HEK293 (cell line): Measurements from ENCODE around the gene TMEM145.

Experiments
- BCL11A ChIP-seq: fragments of 450-650 bp; formaldehyde crosslinking; IDR thresholded peaks from 2 replicates; pipeline ENCODE4 v1.5.1; 2016; ENCODE audit warnings: low read depth, missing biosample characterization, missing genetic modification characterization
- HIC1 ChIP-seq: fragments of 450-650 bp; formaldehyde crosslinking; IDR thresholded peaks from 2 replicates; pipeline ENCODE4 v1.5.1; 2016; ENCODE audit warnings: missing biosample characterization, missing genetic modification characterization
- OSR2 ChIP-seq: fragments of 450-650 bp; formaldehyde crosslinking; IDR thresholded peaks from 2 replicates; pipeline ENCODE4 v1.5.1; 2016; ENCODE audit warnings: missing biosample characterization, missing genetic modification characterization
- OVOL3 ChIP-seq: fragments of 450-650 bp; formaldehyde crosslinking; IDR thresholded peaks from 2 replicates; pipeline ENCODE4 v1.5.1; 2016; ENCODE audit warnings: missing biosample characterization, missing genetic modification characterization
- REPIN1 ChIP-seq: fragments of 450-650 bp; formaldehyde crosslinking; IDR thresholded peaks from 2 replicates; pipeline ENCODE4 v1.5.1; 2017; ENCODE audit warnings: missing biosample characterization, missing genetic modification characterization, low read depth
- REST ChIP-seq: fragments of 450-650 bp; formaldehyde crosslinking; IDR thresholded peaks from 2 replicates; pipeline ENCODE4 v1.5.1; 2016; ENCODE audit warnings: missing biosample characterization, missing genetic modification characterization
- SCRT1 ChIP-seq: fragments of 450-650 bp; formaldehyde crosslinking; IDR thresholded peaks from 2 replicates; pipeline ENCODE4 v1.5.1; 2016; ENCODE audit warnings: missing biosample characterization, missing genetic modification characterization, borderline replicate concordance
- ZFP3 ChIP-seq: fragments of 450-650 bp; formaldehyde crosslinking; IDR thresholded peaks from 2 replicates; pipeline ENCODE4 v1.5.1; 2016; ENCODE audit warnings: low read depth, missing biosample characterization, missing genetic modification characterization
- ZNF132 ChIP-seq: fragments of 450-650 bp; formaldehyde crosslinking; IDR thresholded peaks from 2 replicates; pipeline ENCODE4 v1.5.1; 2017; ENCODE audit warnings: missing biosample characterization, missing genetic modification characterization, borderline replicate concordance
- ZNF155 ChIP-seq: fragments of 450-650 bp; formaldehyde crosslinking; IDR thresholded peaks from 2 replicates; pipeline ENCODE4 v1.5.1; 2016; ENCODE audit warnings: missing biosample characterization, missing genetic modification characterization
- ZNF223 ChIP-seq: fragments of 450-650 bp; formaldehyde crosslinking; IDR thresholded peaks from 2 replicates; pipeline ENCODE4 v1.5.1; 2016; ENCODE audit warnings: missing biosample characterization, missing genetic modification characterization
- ZNF292 ChIP-seq: fragments of 450-650 bp; formaldehyde crosslinking; IDR thresholded peaks from 2 replicates; pipeline ENCODE4 v1.5.1; 2016; ENCODE audit warnings: low read depth, missing biosample characterization, missing genetic modification characterization, borderline replicate concordance
- ZNF341 ChIP-seq: fragments of 450-650 bp; formaldehyde crosslinking; IDR thresholded peaks from 2 replicates; pipeline ENCODE4; 2016; ENCODE audit warnings: low read depth, missing biosample characterization, missing genetic modification characterization
- ZNF394 ChIP-seq: fragments of 450-650 bp; formaldehyde crosslinking; IDR thresholded peaks from 2 replicates; pipeline ENCODE4 v1.5.1; 2016; ENCODE audit warnings: missing biosample characterization, missing genetic modification characterization, mild to moderate bottlenecking, moderate library complexity, borderline replicate concordance
- ZNF585B ChIP-seq: fragments of 450-650 bp; formaldehyde crosslinking; IDR thresholded peaks from 2 replicates; pipeline ENCODE4 v1.5.1; 2016; ENCODE audit warnings: missing biosample characterization, missing genetic modification characterization
- ZNF596 ChIP-seq: fragments of 450-650 bp; IDR thresholded peaks from 2 replicates; pipeline ENCODE4 v1.5.0; 2018; ENCODE audit warnings: missing biosample characterization, mild to moderate bottlenecking, missing genetic modification characterization, moderate library complexity
- ZNF621 ChIP-seq: fragments of 450-650 bp; formaldehyde crosslinking; IDR thresholded peaks from 2 replicates; pipeline ENCODE4 v1.5.1; 2017; ENCODE audit warnings: missing biosample characterization, missing genetic modification characterization
- ZNF654 ChIP-seq: fragments of 450-650 bp; formaldehyde crosslinking; IDR thresholded peaks from 2 replicates; pipeline ENCODE4 v1.5.1; 2016; ENCODE audit warnings: low read depth, missing biosample characterization, missing genetic modification characterization
- ZNF660 ChIP-seq: fragments of 450-650 bp; IDR thresholded peaks from 2 replicates; pipeline ENCODE4 v1.5.1; 2018; ENCODE audit warnings: missing biosample characterization, mild to moderate bottlenecking, missing genetic modification characterization
- ZNF677 ChIP-seq: fragments of 450-650 bp; IDR thresholded peaks from 2 replicates; pipeline ENCODE4 v1.5.0; 2018; ENCODE audit warnings: missing biosample characterization, mild to moderate bottlenecking, missing genetic modification characterization, moderate library complexity
- ZSCAN16 ChIP-seq: fragments of 450-650 bp; formaldehyde crosslinking; IDR thresholded peaks from 2 replicates; pipeline ENCODE4 v1.5.1; 2016; ENCODE audit warnings: missing biosample characterization, missing genetic modification characterization
- ZSCAN30 ChIP-seq: fragments of 450-650 bp; IDR thresholded peaks from 2 replicates; pipeline ENCODE4 v1.5.1; 2018; ENCODE audit warnings: missing biosample characterization, mild to moderate bottlenecking, missing genetic modification characterization, moderate library complexity
- ZSCAN4 ChIP-seq: fragments of 450-650 bp; formaldehyde crosslinking; IDR thresholded peaks from 2 replicates; pipeline ENCODE4 v1.5.1; 2017; ENCODE audit warnings: missing biosample characterization, missing genetic modification characterization
- TF ChIP-seq, protein P1 (sequence below): fragments of 450-650 bp; formaldehyde crosslinking; IDR thresholded peaks from 2 replicates; pipeline ENCODE4 v1.5.1; 2016; ENCODE audit warnings: missing biosample characterization, missing genetic modification characterization, low read depth
- TF ChIP-seq, protein P2 (sequence below): fragments of 450-650 bp; formaldehyde crosslinking; IDR thresholded peaks from 2 replicates; pipeline ENCODE4 v1.5.1; 2016; ENCODE audit warnings: missing biosample characterization, missing genetic modification characterization
- TF ChIP-seq, protein P3 (sequence below): fragments of 450-650 bp; formaldehyde crosslinking; IDR thresholded peaks from 2 replicates; pipeline ENCODE4 v1.5.1; 2017; ENCODE audit warnings: missing biosample characterization, missing genetic modification characterization
- TF ChIP-seq, protein P4 (sequence below): fragments of 450-650 bp; formaldehyde crosslinking; optimal IDR thresholded peaks from 2 replicates; pipeline ENCODE3; 2016; ENCODE audit warnings: missing biosample characterization, mild to moderate bottlenecking, missing genetic modification characterization

Gene TMEM145

DNA sequence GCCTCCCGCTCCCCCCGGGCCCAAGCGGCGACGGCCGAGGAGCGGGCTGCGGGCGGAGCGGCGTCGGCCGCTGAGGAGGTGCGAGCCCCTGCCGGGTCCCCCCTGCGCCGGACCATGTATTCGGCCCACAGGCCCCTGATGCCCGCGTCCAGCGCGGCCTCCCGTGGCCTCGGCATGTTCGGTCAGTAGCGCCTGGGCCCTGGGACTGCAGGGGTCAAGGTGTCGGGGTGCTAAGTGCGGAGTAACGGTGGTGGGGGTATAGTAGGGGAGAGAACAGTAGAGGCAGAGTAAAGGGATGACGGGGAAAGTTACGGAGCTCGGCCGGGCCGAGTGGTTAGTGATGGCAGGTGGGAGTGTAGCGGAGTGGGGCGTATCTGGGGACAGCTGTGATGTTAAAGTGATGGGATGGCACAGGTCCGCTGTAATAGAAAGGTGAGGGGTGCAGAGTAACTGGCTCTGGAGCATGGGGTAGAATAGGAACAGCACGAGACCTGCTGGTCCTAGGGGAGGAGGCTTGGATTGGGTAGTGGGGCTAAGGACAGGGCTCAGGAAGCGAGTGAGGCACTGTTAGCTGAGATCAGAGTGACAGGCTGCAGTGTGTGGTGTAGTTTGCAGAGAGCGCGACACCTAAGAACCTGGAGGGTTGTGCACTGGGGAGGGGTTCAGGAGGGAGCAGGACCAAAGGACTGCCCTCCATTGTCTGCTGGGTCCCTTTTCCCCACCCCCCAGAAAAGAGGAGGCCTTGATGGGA, 28.3 kb upstream of the TMEM145 start (continued):
- TF ChIP-seq, protein P1, sequence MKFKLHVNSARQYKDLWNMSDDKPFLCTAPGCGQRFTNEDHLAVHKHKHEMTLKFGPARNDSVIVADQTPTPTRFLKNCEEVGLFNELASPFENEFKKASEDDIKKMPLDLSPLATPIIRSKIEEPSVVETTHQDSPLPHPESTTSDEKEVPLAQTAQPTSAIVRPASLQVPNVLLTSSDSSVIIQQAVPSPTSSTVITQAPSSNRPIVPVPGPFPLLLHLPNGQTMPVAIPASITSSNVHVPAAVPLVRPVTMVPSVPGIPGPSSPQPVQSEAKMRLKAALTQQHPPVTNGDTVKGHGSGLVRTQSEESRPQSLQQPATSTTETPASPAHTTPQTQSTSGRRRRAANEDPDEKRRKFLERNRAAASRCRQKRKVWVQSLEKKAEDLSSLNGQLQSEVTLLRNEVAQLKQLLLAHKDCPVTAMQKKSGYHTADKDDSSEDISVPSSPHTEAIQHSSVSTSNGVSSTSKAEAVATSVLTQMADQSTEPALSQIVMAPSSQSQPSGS (tag by site-specific recombination), result no peak
- TF ChIP-seq REST (tag by site-specific recombination) (no peak; the same call in 1 of the 2 replicates), OSR2 (no peak), ZNF132 (no peak), ZNF596 (tag by site-specific recombination) (no peak), ZNF654 (no peak), HIC1 (tag by site-specific recombination) (no peak), ZSCAN30 (tag by site-specific recombination) (no peak; the same call in 1 of the 2 replicates), ZNF585B (tag by site-specific recombination) (no peak), ZNF677 (tag by site-specific recombination) (no peak), ZNF223 (tag by site-specific recombination) (peak; percentile 90), ZNF155 (tag by site-specific recombination) (no peak), ZNF292 (no peak), ZNF621 (tag by site-specific recombination) (no peak), ZNF660 (no peak), ZSCAN16 (tag by site-specific recombination) (no peak), ZNF394 (tag by site-specific recombination) (no peak), ZFP3 (tag by site-specific recombination) (no peak), SCRT1 (tag by site-specific recombination) (peak; percentile 32; the same call in 1 of the 2 replicates), OVOL3 (tag by site-specific recombination) (no peak), ZSCAN4 (no peak), BCL11A (tag by site-specific recombination) (no peak), REPIN1 (tag by site-specific recombination) (peak; percentile 61; the same call in 1 of the 2 replicates), ZNF341 (peak; percentile 76)
- TF ChIP-seq, protein P2, sequence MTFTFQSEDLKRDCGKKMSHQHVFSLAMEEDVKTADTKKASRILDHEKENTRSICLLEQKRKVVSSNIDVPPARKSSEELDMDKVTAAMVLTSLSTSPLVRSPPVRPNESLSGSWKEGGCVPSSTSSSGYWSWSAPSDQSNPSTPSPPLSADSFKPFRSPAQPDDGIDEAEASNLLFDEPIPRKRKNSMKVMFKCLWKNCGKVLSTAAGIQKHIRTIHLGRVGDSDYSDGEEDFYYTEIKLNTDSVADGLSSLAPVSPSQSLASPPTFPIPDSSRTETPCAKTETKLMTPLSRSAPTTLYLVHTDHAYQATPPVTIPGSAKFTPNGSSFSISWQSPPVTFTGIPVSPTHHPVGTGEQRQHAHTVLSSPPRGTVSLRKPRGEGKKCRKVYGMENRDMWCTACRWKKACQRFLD (tag by site-specific recombination), result no peak
- TF ChIP-seq, protein P3, sequence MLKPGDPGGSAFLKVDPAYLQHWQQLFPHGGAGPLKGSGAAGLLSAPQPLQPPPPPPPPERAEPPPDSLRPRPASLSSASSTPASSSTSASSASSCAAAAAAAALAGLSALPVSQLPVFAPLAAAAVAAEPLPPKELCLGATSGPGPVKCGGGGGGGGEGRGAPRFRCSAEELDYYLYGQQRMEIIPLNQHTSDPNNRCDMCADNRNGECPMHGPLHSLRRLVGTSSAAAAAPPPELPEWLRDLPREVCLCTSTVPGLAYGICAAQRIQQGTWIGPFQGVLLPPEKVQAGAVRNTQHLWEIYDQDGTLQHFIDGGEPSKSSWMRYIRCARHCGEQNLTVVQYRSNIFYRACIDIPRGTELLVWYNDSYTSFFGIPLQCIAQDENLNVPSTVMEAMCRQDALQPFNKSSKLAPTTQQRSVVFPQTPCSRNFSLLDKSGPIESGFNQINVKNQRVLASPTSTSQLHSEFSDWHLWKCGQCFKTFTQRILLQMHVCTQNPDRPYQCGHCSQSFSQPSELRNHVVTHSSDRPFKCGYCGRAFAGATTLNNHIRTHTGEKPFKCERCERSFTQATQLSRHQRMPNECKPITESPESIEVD (tag by site-specific recombination), result no peak
- TF ChIP-seq, protein P4, sequence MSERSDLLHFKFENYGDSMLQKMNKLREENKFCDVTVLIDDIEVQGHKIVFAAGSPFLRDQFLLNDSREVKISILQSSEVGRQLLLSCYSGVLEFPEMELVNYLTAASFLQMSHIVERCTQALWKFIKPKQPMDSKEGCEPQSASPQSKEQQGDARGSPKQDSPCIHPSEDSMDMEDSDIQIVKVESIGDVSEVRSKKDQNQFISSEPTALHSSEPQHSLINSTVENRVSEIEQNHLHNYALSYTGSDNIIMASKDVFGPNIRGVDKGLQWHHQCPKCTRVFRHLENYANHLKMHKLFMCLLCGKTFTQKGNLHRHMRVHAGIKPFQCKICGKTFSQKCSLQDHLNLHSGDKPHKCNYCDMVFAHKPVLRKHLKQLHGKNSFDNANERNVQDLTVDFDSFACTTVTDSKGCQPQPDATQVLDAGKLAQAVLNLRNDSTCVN, result peak; percentile 39
